Measurements from ENCODE around the gene CALR3. TPM values are rescaled to one million over a fixed set of nuclear protein-coding genes. Genes with fewer than 3 reads are reported as not detected.

CALR3 gene
- total and polyA plus RNA-seq, 2 of the 13 experiments (the other 11 are each of a cell fraction or from before 2014, with no cell fraction given) = not detected

GRCh38 chr19:16495982-16496612, at the start of gene CALR3, which contains the start of gene C19orf44 (continued):
- TF ChIP-seq ZNF343 (CRISPR knock-in tag; IDR thresholded peaks at IDR 0.05) = no peak
- peak; percentile 95 for TF ChIP-seq MXI1 (IDR thresholded peaks at IDR 0.05; ENCODE audit: borderline replicate concordance, low read depth, low read length)
- TF ChIP-seq JUN (CRISPR knock-in tag; IDR thresholded peaks at IDR 0.05) = no peak
- peak; percentile 33; the same call in 1 of the 2 replicates for TF ChIP-seq MED1 (CRISPR knock-in tag; IDR thresholded peaks at IDR 0.05)
- peak; percentile 52; the same call in 1 of the 2 replicates for TF ChIP-seq ZNF121 (CRISPR knock-in tag; IDR thresholded peaks at IDR 0.05)
- TF ChIP-seq ZSCAN20 (CRISPR knock-in tag; IDR thresholded peaks at IDR 0.05; ENCODE audit: borderline replicate concordance) = no peak
- TF ChIP-seq ZFP1 (CRISPR knock-in tag; IDR thresholded peaks at IDR 0.05) = peak; percentile 62
- peak; percentile 88 for TF ChIP-seq SP2 (CRISPR knock-in tag; IDR thresholded peaks at IDR 0.05)
- peak; percentile 76; the same call in 1 of the 2 replicates for TF ChIP-seq ZKSCAN8 (CRISPR knock-in tag; IDR thresholded peaks at IDR 0.05; ENCODE audit: borderline replicate concordance)
- TF ChIP-seq RELA (CRISPR knock-in tag; IDR thresholded peaks at IDR 0.05) = no peak
- no peak for TF ChIP-seq ZNF326 (CRISPR knock-in tag; IDR thresholded peaks at IDR 0.05; ENCODE audit: borderline replicate concordance)
- TF ChIP-seq MAZ (IDR thresholded peaks at IDR 0.05; ENCODE audit: borderline replicate concordance, low read depth, low read length) = no peak
- peak; percentile 62 for TF ChIP-seq MAZ (CRISPR knock-in tag; IDR thresholded peaks at IDR 0.05; ENCODE audit: low read depth)
- TF ChIP-seq MEIS2 (CRISPR knock-in tag; IDR thresholded peaks at IDR 0.05) = no peak; the same call in 1 of the 2 replicates
- TF ChIP-seq ATF2 (CRISPR knock-in tag; IDR thresholded peaks at IDR 0.05) = peak; percentile 57; the same call in 1 of the 2 replicates
- 0 out of 2 replicates have a peak, but pooled peaks have one; percentile 73 for TF ChIP-seq ZNF138 (CRISPR knock-in tag; IDR thresholded peaks at IDR 0.05; ENCODE audit: low read depth)
- peak; percentile 69; the same call in 1 of the 2 replicates for TF ChIP-seq CBFB (CRISPR knock-in tag; IDR thresholded peaks at IDR 0.05)
- no peak for TF ChIP-seq ZHX1 (CRISPR knock-in tag; IDR thresholded peaks at IDR 0.05; ENCODE audit: low read depth)
- TF ChIP-seq ZGPAT (CRISPR knock-in tag; IDR thresholded peaks at IDR 0.05) = peak; percentile 82
- TF ChIP-seq ZNF205 (CRISPR knock-in tag; IDR thresholded peaks at IDR 0.05) = peak; percentile 64; the same call in 1 of the 2 replicates
- TF ChIP-seq ZNF766 (CRISPR knock-in tag; IDR thresholded peaks at IDR 0.05; ENCODE audit: borderline replicate concordance) = peak; percentile 42; the same call in 1 of the 2 replicates
- peak; percentile 41; the same call in 1 of the 2 replicates for TF ChIP-seq ZFP90 (CRISPR knock-in tag; IDR thresholded peaks at IDR 0.05; ENCODE audit: borderline replicate concordance)
- no peak for TF ChIP-seq KDM4B (CRISPR knock-in tag; IDR thresholded peaks at IDR 0.05)
- no peak for TF ChIP-seq SRSF1 (optimal IDR thresholded peaks at IDR 0.05; ENCODE audit: low read depth, low read length)
